Myocyte (in vitro differentiated cells): ENCODE measurements around the gene TAF4. TPM values are rescaled to one million over a fixed set of nuclear protein-coding genes. Genes with fewer than 3 reads are reported as not detected.
A peak's percentile ranks its signal among the peaks of the same experiment; 100 is the strongest.
"Not testable (repeated sequence)": the region's sequence is repeated elsewhere in the genome, so short reads cannot be mapped to it uniquely, and the experiment has no call there.

ENCODE experiments used
- DNase-seq: peaks from one replicate; pipeline ENCODE4 v3.0.0-alpha.2; 2012; ENCODE audit warnings: low read depth
- polyA plus RNA-seq: library from polyadenylated mRNA; unstranded; fragments of >200 nt; gene quantifications from one replicate; pipeline ENCODE4 v1.2.1, GENCODE V29; 2012; ENCODE audit warnings: missing spikeins
- total RNA-seq: library from RNA; depleted of rRNA; stranded (reverse); fragments of >200 nt; gene quantifications from 2 replicates; pipeline ENCODE4 v1.2.3, GENCODE V29; 2014

The TAF4 gene
- total RNA-seq = 6.4 and 7.8 TPM in 2 replicates
- 5.0 TPM for polyA plus RNA-seq

GRCh38 chr20:62065674-62066338 lies at the start of gene TAF4:
Gene TAF4, minus strand, starts transcription at chr20:62065881. Its CDS starts 71 bp downstream, at chr20:62065810.
- peak; percentile 81 for DNase-seq

DNA sequence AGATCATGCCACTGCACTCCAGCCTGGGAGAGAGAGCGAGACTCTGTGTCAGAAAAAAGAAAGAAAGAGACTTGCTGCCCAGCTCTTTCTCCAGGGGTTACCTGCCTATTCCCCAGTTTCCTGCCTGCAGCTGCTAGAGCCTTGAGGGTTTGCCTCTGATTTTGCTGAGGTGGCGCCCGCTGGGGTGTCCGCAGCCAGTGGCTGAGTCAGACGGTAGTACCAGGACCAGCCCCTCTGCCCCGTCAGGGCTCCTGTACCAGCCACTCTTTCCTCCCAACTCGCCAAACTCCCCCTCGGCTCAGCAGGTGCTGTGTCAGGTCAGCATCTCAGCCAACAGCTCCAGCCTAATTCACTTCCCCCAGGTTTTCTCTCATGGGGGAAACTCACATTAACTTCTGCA lies 49.2 kb upstream of the TAF4 start:
- DNase-seq = no peak

- no peak for DNase-seq
Measured at GRCh38 chr20:62112368-62112767, 46.7 kb upstream of the TAF4 start.

- DNase-seq = no peak
Measured at GRCh38 chr20:62111148-62111547, 45.5 kb upstream of the TAF4 start.

DNA sequence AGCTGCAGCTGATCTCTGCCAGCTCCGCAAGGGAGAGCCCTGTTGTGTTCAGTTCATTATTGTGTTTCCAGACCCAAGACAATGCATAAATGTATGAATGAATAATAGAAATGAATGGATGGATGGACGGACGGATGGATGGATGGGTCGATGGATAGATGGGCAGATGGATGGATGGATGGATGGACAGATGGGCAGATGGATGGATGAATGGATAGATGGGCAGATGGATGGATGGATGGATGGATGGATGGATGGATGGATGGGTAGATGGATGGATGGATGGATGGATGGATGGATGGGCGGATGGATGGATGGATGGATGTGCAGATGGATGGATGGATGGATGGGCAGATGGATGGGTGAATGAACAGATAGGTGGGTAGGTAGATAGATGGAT lies 39.9 kb upstream of the TAF4 start:
- DNase-seq = no peak

DNA sequence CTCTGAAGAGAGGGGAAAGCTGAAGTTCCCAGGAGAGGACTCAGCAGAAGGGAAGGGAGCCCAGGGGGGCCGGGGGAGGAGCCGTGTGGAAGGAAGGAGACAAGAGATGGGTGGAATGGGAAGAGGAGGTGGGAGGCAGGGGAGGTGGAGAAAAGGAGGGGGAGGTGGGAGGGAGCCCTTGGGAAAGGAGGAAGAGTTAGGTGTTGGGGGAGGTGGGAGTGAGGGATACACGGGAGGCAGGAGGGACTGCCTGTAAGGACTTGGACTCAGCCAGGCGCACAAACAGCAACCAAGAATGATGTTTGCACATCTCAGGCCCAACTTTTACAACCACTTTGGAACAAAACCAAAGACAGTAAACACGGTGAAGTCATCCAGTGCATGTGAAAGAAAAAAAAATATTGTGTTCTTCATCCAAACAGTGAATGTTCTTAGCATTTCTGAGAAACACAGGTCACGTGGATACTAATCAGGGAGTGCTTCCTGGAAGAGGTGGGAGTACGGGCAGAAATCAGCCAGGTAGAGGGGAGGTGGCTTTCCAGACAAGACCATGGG lies 39.2 kb upstream of the TAF4 start:
- DNase-seq = no peak

- DNase-seq = no peak
Measured at GRCh38 chr20:62104234-62104789, 38.6 kb upstream of the TAF4 start.

- DNase-seq = no peak
Measured at GRCh38 chr20:62103508-62104233, 38.0 kb upstream of the TAF4 start.

- no peak for DNase-seq
Measured at GRCh38 chr20:62101078-62101477, 35.4 kb upstream of the TAF4 start.

- DNase-seq = no peak
Measured at GRCh38 chr20:62097881-62098407, 32.3 kb upstream of the TAF4 start.

DNA sequence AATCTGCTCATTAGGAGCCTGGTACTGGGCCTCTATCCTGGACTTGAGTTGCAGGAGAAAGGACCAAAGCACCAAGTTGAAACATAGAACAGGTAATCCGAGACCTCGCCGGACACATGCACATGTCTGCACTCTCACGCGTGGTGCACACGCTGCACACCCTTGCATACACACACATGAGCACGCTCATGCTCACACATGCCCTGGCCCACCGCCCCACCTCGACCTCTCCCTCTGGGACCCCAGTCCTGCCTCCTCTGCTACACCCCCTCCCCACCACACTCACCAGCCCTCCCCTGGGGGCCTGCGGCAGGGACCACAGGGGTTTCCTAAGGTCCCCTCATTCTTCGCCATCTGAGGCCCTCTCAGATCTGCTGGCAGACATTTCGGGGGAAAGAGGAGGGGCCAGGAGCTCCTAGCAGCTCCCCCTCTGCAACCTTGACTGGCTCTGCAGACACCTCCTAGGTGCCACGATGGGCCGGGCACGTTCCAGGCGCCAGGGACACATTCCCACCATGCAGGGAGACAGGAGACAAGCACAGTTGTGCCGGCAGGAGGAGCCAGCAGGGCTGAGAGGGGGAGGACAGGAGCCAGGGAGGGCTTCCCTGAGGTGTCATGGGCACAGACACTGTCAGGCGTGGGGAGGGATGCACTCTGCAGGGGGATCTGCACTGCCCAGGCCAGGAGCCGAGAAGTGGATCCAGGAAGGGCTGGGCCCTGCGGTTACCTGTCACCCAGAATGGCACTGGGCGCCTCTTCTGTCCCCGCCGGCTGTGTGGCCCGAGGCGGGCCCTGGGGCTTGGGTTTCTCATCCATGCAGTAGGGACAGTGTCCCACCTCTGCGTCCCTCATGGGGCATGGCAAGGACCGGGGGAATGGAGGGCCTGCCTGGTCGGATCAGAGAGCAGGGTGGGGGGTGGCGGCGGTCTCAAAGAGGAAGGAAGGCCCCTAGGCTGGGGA lies 31.0 kb upstream of the TAF4 start:
- DNase-seq = no peak

DNA sequence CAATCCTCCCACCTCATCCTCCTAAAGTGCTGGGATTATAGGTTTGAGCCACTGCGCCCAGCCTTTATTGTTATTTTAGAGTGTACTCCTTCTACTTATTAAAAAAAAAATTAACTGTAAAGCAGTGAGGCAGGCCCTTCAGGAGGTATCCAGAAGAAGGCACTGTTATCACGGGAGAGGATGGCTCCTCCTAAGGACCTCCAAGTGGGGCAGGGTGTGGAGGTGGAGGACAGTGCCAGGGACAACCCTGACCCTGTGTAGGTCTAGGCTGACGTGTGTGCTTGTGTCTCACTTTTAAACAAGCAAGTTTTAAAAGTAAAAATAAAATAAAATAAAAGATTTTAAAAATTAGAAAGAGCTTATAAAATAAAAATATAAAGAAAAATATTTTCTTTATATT lies 23.7 kb upstream of the TAF4 start:
- DNase-seq = no peak

GRCh38 chr20:62088258-62089127 lies 22.8 kb upstream of the TAF4 start:
- peak; percentile 67 for DNase-seq

DNA sequence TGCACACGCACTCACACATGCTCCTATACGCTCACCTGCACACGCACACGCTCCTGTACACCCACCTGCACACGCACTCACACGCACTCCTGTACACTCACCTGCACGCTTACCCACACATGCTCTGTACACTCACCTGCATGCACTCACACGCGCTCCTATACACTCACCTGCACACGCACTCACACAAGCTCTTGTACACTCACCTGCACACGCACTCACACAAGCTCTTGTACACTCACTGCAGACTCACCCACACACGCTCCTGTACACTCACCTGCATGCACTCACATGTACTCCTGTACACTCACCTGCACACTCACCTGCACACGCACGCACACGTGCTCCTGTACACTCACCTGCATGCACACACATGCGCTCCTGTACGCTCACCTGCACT lies 22.0 kb upstream of the TAF4 start:
- no peak for DNase-seq

GRCh38 chr20:62087227-62087626 lies 21.5 kb upstream of the TAF4 start:
- peak; percentile 63 for DNase-seq

DNA sequence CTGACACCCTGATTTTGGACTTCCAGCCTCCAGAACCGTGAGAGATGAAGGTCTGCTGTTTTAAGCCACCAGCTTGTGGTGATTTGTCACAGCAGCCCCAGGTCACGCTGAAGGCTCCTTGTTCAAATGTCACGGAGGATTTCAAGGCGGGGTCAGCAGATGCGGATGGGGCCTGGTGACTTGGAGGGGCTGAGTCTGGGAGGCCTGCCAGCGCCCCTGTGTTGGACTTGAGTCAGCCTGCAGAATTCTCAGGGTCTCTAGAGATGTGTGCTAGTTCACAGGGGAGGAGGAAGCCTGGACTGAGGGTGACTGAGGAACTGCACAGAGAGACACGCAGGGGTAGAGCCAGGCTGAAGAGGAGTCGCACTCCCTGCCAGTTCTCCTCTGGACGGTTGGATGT lies 19.5 kb upstream of the TAF4 start:
- no peak for DNase-seq

- DNase-seq = not testable (repeated sequence)
Measured at GRCh38 chr20:62084224-62084623, 18.5 kb upstream of the TAF4 start.

DNA sequence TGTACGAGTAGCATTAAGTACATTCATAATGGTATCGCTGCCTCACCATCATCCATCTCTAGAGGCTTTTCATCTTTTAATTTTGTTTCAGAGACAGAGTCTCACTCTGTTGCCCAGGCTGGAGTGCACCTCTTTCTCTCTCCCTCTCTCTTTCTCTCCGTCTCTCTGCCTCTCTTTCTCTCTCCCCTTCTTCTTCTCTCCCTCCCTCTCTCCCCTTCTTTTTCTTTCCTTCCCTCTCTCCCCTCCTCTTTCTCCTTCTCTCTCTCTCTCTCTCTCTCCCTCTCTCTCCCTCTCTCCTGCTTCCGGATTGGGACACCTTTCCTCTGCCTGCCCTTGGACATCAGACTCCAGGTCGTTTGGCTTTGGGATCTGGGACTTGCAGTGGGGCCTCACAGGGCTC lies 17.6 kb upstream of the TAF4 start:
- no peak for DNase-seq

- DNase-seq = peak; percentile 84
Measured at GRCh38 chr20:62080249-62080990, 14.7 kb upstream of the TAF4 start.
